HepG2 (cell line): ENCODE results near the gene GBX1. TPM values are rescaled to one million over a fixed set of nuclear protein-coding genes. Genes with fewer than 3 reads are reported as not detected.
A peak's percentile ranks its signal among the peaks of the same experiment; 100 is the strongest.

ENCODE experiments used
- BRCA1 ChIP-seq: sonication (generic); formaldehyde crosslinking; IDR thresholded peaks from 2 replicates; pipeline ENCODE4 v1.4.0; 2020; ENCODE audit warnings: missing genetic modification reagents
- BRD4 ChIP-seq: sonication (generic); formaldehyde crosslinking; IDR thresholded peaks from 2 replicates; pipeline ENCODE4 v1.4.0; 2020; ENCODE audit warnings: missing genetic modification reagents
- CBX5 ChIP-seq: sonication (generic); formaldehyde crosslinking; IDR thresholded peaks from 2 replicates; pipeline ENCODE4 v1.4.0; 2020; ENCODE audit warnings: missing genetic modification reagents, borderline replicate concordance
- CHD2 ChIP-seq: IDR thresholded peaks from 2 replicates; pipeline ENCODE4 v1.6.1; 2011; ENCODE audit warnings: low read depth, low read length, improper control_type of control experiment
- CREB1 ChIP-seq, 2 experiments: fragments of 450-650 bp in 1 of 2; IDR thresholded peaks; 2 replicates each; pipeline ENCODE4 v1.6.1; 2016 to 2017; ENCODE audit warnings: control low read depth in 1 of 2, mild to moderate bottlenecking in 1 of 2, missing compliant biosample characterization in 1 of 2, missing genetic modification characterization in 1 of 2
- ERF ChIP-seq: IDR thresholded peaks from 2 replicates; pipeline ENCODE4 v1.6.1; 2018; ENCODE audit warnings: missing biosample characterization, missing genetic modification reagents
- FOXK1 ChIP-seq: sonication (generic); formaldehyde crosslinking; IDR thresholded peaks from 2 replicates; pipeline ENCODE4 v1.4.0; 2020; ENCODE audit warnings: low read depth, missing genetic modification reagents, borderline replicate concordance
- FOXO1 ChIP-seq: sonication (generic); formaldehyde crosslinking; IDR thresholded peaks from 2 replicates; pipeline ENCODE4 v1.4.0; 2020; ENCODE audit warnings: missing genetic modification reagents
- HMGA1 ChIP-seq: sonication (generic); formaldehyde crosslinking; conservative IDR thresholded peaks from 2 replicates; pipeline ENCODE4 v1.4.0; 2020; ENCODE audit warnings: missing genetic modification reagents
- JDP2 ChIP-seq: sonication (generic); formaldehyde crosslinking; IDR thresholded peaks from 2 replicates; pipeline ENCODE4 v1.8.1; 2022; ENCODE audit warnings: missing genetic modification reagents, borderline replicate concordance
- KLF12 ChIP-seq: sonication (generic); formaldehyde crosslinking; IDR thresholded peaks from 2 replicates; pipeline ENCODE4 v1.4.0; 2020; ENCODE audit warnings: missing genetic modification reagents, borderline replicate concordance
- KMT2B ChIP-seq: IDR thresholded peaks from 2 replicates; pipeline ENCODE4 v1.6.1; 2016; ENCODE audit warnings: missing genetic modification reagents, missing compliant biosample characterization
- NCOA2 ChIP-seq: sonication (generic); formaldehyde crosslinking; IDR thresholded peaks from 2 replicates; pipeline ENCODE4 v1.8.0; 2022; ENCODE audit warnings: inconsistent platforms
- POLR2AphosphoS2 ChIP-seq: IDR thresholded peaks from 2 replicates; pipeline ENCODE4 v1.6.1; 2011; ENCODE audit warnings: low read depth, low read length, improper control_type of control experiment
- STAG1 ChIP-seq: sonication (generic); formaldehyde crosslinking; IDR thresholded peaks from 2 replicates; pipeline ENCODE4 v1.4.0; 2020; ENCODE audit warnings: missing genetic modification reagents
- TCF12 ChIP-seq, 2 experiments: fragments of 450-650 bp in 1 of 2; sonication (generic) in 1 of 2; formaldehyde crosslinking in 1 of 2; IDR thresholded peaks; 2 replicates each; pipeline versions ENCODE4 v1.6.1 to v1.8.0; 2017 to 2022; ENCODE audit warnings: antibody characterized with exemption in 1 of 2, mild to moderate bottlenecking in 1 of 2, missing genetic modification reagents in 1 of 2, moderate library complexity in 1 of 2
- ZNF3 ChIP-seq: IDR thresholded peaks from 2 replicates; pipeline ENCODE4 v1.7.0; 2017; ENCODE audit warnings: inconsistent platforms
- ZNF550 ChIP-seq: sonication (generic); formaldehyde crosslinking; IDR thresholded peaks from 2 replicates; pipeline ENCODE4 v1.4.0; 2020; ENCODE audit warnings: mild to moderate bottlenecking, missing genetic modification reagents, borderline replicate concordance
- ZSCAN25 ChIP-seq: sonication (generic); formaldehyde crosslinking; IDR thresholded peaks from 2 replicates; pipeline ENCODE4 v1.8.0; 2022; ENCODE audit warnings: mild to moderate bottlenecking, missing genetic modification reagents
- ZSCAN9 ChIP-seq: IDR thresholded peaks from 2 replicates; pipeline ENCODE4 v1.6.1; 2016; ENCODE audit warnings: borderline replicate concordance
- polyA plus RNA-seq, 8 experiments: library from polyadenylated mRNA; depleted of rRNA in 3 of 8; stranded (reverse) in 7 of 8; unstranded in 1 of 8; fragments of >200 nt; fragmentation: Illumina TruSeq in 4 of 8; extraction: Trizol in 4 of 8; gene quantifications; 2 replicates each; pipeline versions ENCODE4 v1.2.1 to v1.2.3, GENCODE V29; 2011 to 2016; ENCODE audit warnings: low read depth in 4 of 8, missing spikeins in 1 of 8, mixed read lengths in 1 of 8; ENCODE audit not compliant: insufficient read depth in 1 of 8
- total RNA-seq, 5 experiments: library from RNA; depleted of rRNA; stranded (reverse); fragments of >200 nt; fragmentation: Illumina TruSeq; extraction: Trizol; gene quantifications; 2 replicates each; pipeline ENCODE4 v1.2.3, GENCODE V29; 2016; ENCODE audit warnings: low read depth in 1 of 5
- TF ChIP-seq, protein P1 (sequence below): sonication (generic); formaldehyde crosslinking; IDR thresholded peaks from 2 replicates; pipeline ENCODE4 v1.8.0; 2022; ENCODE audit warnings: missing genetic modification reagents, mild to moderate bottlenecking, borderline replicate concordance
- TF ChIP-seq, protein P2 (sequence below): sonication (generic); formaldehyde crosslinking; IDR thresholded peaks from 2 replicates; pipeline ENCODE4 v1.4.0; 2020; ENCODE audit warnings: mild to moderate bottlenecking, missing genetic modification reagents
- TF ChIP-seq, protein P3 (sequence below): IDR thresholded peaks from 2 replicates; pipeline ENCODE4 v1.6.1; 2016; ENCODE audit warnings: control low read depth
- TF ChIP-seq, protein P4 (sequence below): IDR thresholded peaks from 2 replicates; pipeline ENCODE4 v1.6.1; 2018; ENCODE audit warnings: missing genetic modification reagents
- TF ChIP-seq, protein P5 (sequence below): sonication (generic); formaldehyde crosslinking; conservative IDR thresholded peaks from 2 replicates; pipeline ENCODE4 v1.4.0; 2020; ENCODE audit warnings: missing genetic modification reagents

The GBX1 gene
- total and polyA plus RNA-seq, 2 of the 13 experiments (the other 11 are each of a cell fraction or from before 2014, with no cell fraction given), result not detected

DNA sequence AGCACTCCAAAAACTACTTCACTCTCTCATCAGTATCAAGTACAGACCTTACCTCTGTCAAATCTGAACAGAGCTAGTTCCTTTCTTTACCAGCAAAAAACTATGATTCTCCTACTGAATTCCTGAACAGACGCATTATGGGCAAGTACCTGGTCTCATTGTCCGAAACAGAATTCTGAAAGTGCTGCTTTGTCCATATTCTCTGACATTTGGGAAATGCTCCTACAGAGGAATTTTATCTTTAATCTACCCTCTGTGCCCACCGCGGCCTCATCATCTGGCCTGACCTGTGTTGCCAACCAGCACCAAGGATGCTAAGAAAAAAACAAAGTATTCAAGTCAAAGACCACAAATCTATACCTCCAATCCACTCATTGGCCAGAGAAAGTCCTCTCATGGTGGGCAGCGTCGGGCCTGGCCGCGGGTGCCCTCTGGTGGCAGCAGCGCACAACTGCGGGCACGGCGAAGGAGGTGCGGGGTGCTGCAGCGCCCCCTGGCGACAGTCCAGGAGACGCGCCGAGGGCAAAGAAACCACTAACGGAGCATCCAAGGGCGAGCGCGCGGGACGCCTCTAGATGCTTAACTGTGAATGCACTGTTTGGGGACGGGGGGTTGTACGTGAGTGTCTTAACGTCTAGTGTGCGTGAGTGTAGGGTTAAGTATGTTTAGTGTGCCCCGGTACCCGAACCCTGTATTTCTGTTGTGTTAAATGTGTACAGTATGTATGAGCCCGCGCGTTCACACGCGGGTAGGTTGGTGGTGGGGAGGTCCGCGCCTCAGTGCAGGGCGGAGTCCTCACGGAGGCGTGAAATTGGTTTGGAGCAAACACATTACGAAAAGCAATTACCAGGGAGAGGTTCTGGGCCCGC is 5.0 kb upstream of the GBX1 start (continued):
- TF ChIP-seq, protein P1, sequence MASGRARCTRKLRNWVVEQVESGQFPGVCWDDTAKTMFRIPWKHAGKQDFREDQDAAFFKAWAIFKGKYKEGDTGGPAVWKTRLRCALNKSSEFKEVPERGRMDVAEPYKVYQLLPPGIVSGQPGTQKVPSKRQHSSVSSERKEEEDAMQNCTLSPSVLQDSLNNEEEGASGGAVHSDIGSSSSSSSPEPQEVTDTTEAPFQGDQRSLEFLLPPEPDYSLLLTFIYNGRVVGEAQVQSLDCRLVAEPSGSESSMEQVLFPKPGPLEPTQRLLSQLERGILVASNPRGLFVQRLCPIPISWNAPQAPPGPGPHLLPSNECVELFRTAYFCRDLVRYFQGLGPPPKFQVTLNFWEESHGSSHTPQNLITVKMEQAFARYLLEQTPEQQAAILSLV (CRISPR knock-in tag), result no peak
- TF ChIP-seq POLR2AphosphoS2 (no peak), CBX5 (CRISPR knock-in tag) (peak; percentile 73; the same call in 1 of the 2 replicates), HMGA1 (CRISPR knock-in tag) (no peak), STAG1 (CRISPR knock-in tag) (peak; percentile 89), KMT2B (CRISPR knock-in tag) (0 out of 2 replicates have a peak, but pooled peaks have one; percentile 23), ZNF550 (CRISPR knock-in tag) (no peak), FOXO1 (CRISPR knock-in tag) (peak; percentile 27; the same call in 1 of the 2 replicates), BRD4 (CRISPR knock-in tag) (no peak), KLF12 (CRISPR knock-in tag) (no peak), CHD2 (no peak), TCF12 (IDR thresholded peaks at IDR 0.05) (no peak), TCF12 (CRISPR knock-in tag; IDR thresholded peaks at IDR 0.05) (no peak), ERF (peak; percentile 74; the same call in 1 of the 2 replicates), CREB1 (IDR thresholded peaks at IDR 0.05) (no peak), CREB1 (CRISPR knock-in tag; IDR thresholded peaks at IDR 0.05) (no peak), NCOA2 (no peak), ZSCAN25 (no peak), ZSCAN9 (0 out of 2 replicates have a peak, but pooled peaks have one; percentile 75), BRCA1 (CRISPR knock-in tag) (no peak), JDP2 (no peak), ZNF3 (no peak), FOXK1 (CRISPR knock-in tag) (peak; percentile 52; the same call in 1 of the 2 replicates)
- TF ChIP-seq, protein P2, sequence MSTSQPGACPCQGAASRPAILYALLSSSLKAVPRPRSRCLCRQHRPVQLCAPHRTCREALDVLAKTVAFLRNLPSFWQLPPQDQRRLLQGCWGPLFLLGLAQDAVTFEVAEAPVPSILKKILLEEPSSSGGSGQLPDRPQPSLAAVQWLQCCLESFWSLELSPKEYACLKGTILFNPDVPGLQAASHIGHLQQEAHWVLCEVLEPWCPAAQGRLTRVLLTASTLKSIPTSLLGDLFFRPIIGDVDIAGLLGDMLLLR (CRISPR knock-in tag), result no peak
- TF ChIP-seq, protein P3, sequence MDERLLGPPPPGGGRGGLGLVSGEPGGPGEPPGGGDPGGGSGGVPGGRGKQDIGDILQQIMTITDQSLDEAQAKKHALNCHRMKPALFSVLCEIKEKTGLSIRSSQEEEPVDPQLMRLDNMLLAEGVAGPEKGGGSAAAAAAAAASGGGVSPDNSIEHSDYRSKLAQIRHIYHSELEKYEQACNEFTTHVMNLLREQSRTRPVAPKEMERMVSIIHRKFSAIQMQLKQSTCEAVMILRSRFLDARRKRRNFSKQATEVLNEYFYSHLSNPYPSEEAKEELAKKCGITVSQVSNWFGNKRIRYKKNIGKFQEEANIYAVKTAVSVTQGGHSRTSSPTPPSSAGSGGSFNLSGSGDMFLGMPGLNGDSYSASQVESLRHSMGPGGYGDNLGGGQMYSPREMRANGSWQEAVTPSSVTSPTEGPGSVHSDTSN (CRISPR knock-in tag), result no peak
- TF ChIP-seq, protein P4, sequence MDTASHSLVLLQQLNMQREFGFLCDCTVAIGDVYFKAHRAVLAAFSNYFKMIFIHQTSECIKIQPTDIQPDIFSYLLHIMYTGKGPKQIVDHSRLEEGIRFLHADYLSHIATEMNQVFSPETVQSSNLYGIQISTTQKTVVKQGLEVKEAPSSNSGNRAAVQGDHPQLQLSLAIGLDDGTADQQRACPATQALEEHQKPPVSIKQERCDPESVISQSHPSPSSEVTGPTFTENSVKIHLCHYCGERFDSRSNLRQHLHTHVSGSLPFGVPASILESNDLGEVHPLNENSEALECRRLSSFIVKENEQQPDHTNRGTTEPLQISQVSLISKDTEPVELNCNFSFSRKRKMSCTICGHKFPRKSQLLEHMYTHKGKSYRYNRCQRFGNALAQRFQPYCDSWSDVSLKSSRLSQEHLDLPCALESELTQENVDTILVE (CRISPR knock-in tag), result peak; percentile 52; the same call in 1 of the 2 replicates
- TF ChIP-seq, protein P5, sequence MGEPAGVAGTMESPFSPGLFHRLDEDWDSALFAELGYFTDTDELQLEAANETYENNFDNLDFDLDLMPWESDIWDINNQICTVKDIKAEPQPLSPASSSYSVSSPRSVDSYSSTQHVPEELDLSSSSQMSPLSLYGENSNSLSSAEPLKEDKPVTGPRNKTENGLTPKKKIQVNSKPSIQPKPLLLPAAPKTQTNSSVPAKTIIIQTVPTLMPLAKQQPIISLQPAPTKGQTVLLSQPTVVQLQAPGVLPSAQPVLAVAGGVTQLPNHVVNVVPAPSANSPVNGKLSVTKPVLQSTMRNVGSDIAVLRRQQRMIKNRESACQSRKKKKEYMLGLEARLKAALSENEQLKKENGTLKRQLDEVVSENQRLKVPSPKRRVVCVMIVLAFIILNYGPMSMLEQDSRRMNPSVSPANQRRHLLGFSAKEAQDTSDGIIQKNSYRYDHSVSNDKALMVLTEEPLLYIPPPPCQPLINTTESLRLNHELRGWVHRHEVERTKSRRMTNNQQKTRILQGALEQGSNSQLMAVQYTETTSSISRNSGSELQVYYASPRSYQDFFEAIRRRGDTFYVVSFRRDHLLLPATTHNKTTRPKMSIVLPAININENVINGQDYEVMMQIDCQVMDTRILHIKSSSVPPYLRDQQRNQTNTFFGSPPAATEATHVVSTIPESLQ (CRISPR knock-in tag), result no peak
